Loucy (cell line): ENCODE results near the gene CDH8.

Source experiments
- H2AFZ ChIP-seq: fragments of 200-600 bp; sonication (generic); 2 replicates; pipeline ENCODE4 v1.6.0; 2016; ENCODE audit warnings: antibody characterized with exemption, mild to moderate bottlenecking, low read length, moderate library complexity
- H3F3A ChIP-seq: fragments of 200-600 bp; 2 replicates; pipeline ENCODE4 v1.6.0; 2016; ENCODE audit warnings: antibody characterized with exemption, low read depth, mild to moderate bottlenecking
- H3K27me3 ChIP-seq: fragments of 200-600 bp; sonication (generic); 2 replicates; pipeline ENCODE4 v1.6.1; 2014; ENCODE audit warnings: low read length, mild to moderate bottlenecking; ENCODE audit not compliant: insufficient read depth, poor library complexity, severe bottlenecking
- H3K36me3 ChIP-seq: fragments of 200-600 bp; sonication (generic); 2 replicates; pipeline ENCODE4 v1.6.1; 2016; ENCODE audit warnings: low read length; ENCODE audit not compliant: insufficient read depth
- H3K4me1 ChIP-seq: fragments of 200-600 bp; sonication (generic); 2 replicates; pipeline ENCODE4 v1.5.1; 2014; ENCODE audit warnings: low read length, mild to moderate bottlenecking; ENCODE audit not compliant: insufficient read depth, poor library complexity, severe bottlenecking
- H3K4me2 ChIP-seq: fragments of 200-600 bp; sonication (generic); 2 replicates; pipeline ENCODE4 v1.6.0; 2014; ENCODE audit warnings: antibody characterized with exemption, low read length, low read depth, mild to moderate bottlenecking; ENCODE audit not compliant: poor library complexity, severe bottlenecking
- H3K4me3 ChIP-seq: fragments of 200-600 bp; sonication (generic); 2 replicates; pipeline ENCODE4 v1.5.1; 2014; ENCODE audit warnings: low read length, mild to moderate bottlenecking, mixed read lengths; ENCODE audit not compliant: poor library complexity, severe bottlenecking
- H3K79me2 ChIP-seq: fragments of 200-600 bp; sonication (generic); 2 replicates; pipeline ENCODE4 v1.6.1; 2014; ENCODE audit warnings: low read length; ENCODE audit not compliant: insufficient read depth
- H3K9ac ChIP-seq: fragments of 200-600 bp; sonication (generic); 2 replicates; pipeline ENCODE4 v1.6.0; 2014; ENCODE audit warnings: mild to moderate bottlenecking, low read depth, low read length, moderate library complexity; ENCODE audit not compliant: poor library complexity, severe bottlenecking
- H3K9me2 ChIP-seq: fragments of 200-600 bp; sonication (generic); replicated peaks from 2 replicates; pipeline ENCODE4 v1.6.1; 2016; ENCODE audit warnings: low read depth, low read length, mixed read lengths
- H3K9me3 ChIP-seq: fragments of 200-600 bp; sonication (generic); 2 replicates; pipeline ENCODE4 v1.6.1; 2014; ENCODE audit warnings: mild to moderate bottlenecking, antibody characterized with exemption, low read length, low read depth; ENCODE audit not compliant: insufficient read depth
- H4K20me1 ChIP-seq: fragments of 200-600 bp; sonication (generic); 2 replicates; pipeline ENCODE4 v1.6.0; 2014; ENCODE audit warnings: antibody characterized with exemption, low read length, mild to moderate bottlenecking; ENCODE audit not compliant: insufficient read depth, poor library complexity, severe bottlenecking
- CTCF ChIP-seq: fragments of 200-600 bp; sonication (generic); conservative IDR thresholded peaks from 2 replicates; pipeline ENCODE4 v1.5.1; 2014; ENCODE audit warnings: mild to moderate bottlenecking, antibody characterized with exemption, low read length
- EZH2phosphoT487 ChIP-seq: fragments of 200-600 bp; IDR thresholded peaks from 2 replicates; pipeline ENCODE4 v1.6.1; 2018; ENCODE audit warnings: antibody characterized with exemption, mild to moderate bottlenecking, moderate library complexity, borderline replicate concordance

CDH8 gene

GRCh38 chr16:61891460-61891859 lies 144.8 kb downstream of the CDH8 start:
- Histone ChIP-seq H3K4me3 (no peak overlapping the region), H2AFZ (no peak overlapping the region), H3K79me2 (no peaks in the 10 kb centered on the region), H4K20me1 (no peaks in the 10 kb centered on the region), H3K4me2 (no peak overlapping the region), H3F3A (no peaks in the 10 kb centered on the region), H3K9me3 (no peaks in the 10 kb centered on the region), H3K9ac (no peak overlapping the region), H3K36me3 (no peaks in the 10 kb centered on the region), H3K27me3 (no peaks in the 10 kb centered on the region), H3K4me1 (no peaks in the 10 kb centered on the region), H3K9me2 (no peaks in the 10 kb centered on the region)
- no peak for TF ChIP-seq EZH2phosphoT487
- no peak for TF ChIP-seq CTCF

- H4K20me1 ChIP-seq, result no peaks in the 10 kb centered on the region
- H3K9me3 ChIP-seq, result no peaks in the 10 kb centered on the region
- H3K27me3 ChIP-seq, result no peaks in the 10 kb centered on the region
- TF ChIP-seq EZH2phosphoT487 (no peak), CTCF (no peak)
- H3K79me2 ChIP-seq, result no peaks in the 10 kb centered on the region
- no peak overlapping the region for H3K4me3 ChIP-seq
- no peaks in the 10 kb centered on the region for H3K36me3 ChIP-seq
- no peaks in the 10 kb centered on the region for H3K9me2 ChIP-seq
- no peaks in the 10 kb centered on the region for H3F3A ChIP-seq
- no peak overlapping the region for H3K9ac ChIP-seq
- no peak overlapping the region for H3K4me2 ChIP-seq
- H3K4me1 ChIP-seq, result no peaks in the 10 kb centered on the region
- H2AFZ ChIP-seq, result no peak overlapping the region
Observed at GRCh38 chr16:61890386-61890785, 145.9 kb downstream of the CDH8 start.

- no peaks in the 10 kb centered on the region for H4K20me1 ChIP-seq
Observed at GRCh38 chr16:61887903-61888302, 148.3 kb downstream of the CDH8 start.

More at GRCh38 chr16:61887903-61888302, 148.3 kb downstream of the CDH8 start:
- Histone ChIP-seq H3K79me2 (no peaks in the 10 kb centered on the region), H3K9me3 (no peaks in the 10 kb centered on the region), H3K9ac (no peak overlapping the region), H3K4me2 (no peak overlapping the region), H3K9me2 (no peaks in the 10 kb centered on the region), H3K4me3 (no peak overlapping the region), H3K36me3 (no peaks in the 10 kb centered on the region), H3K27me3 (no peaks in the 10 kb centered on the region), H3F3A (no peaks in the 10 kb centered on the region), H2AFZ (no peak overlapping the region), H3K4me1 (no peaks in the 10 kb centered on the region)
- TF ChIP-seq EZH2phosphoT487 (no peak), CTCF (no peak)
